Osteoblast (primary cell): Measurements from ENCODE around the gene CAMK2B. TPM values are rescaled to one million over a fixed set of nuclear protein-coding genes. Genes with fewer than 3 reads are reported as not detected.
A peak's percentile ranks its signal among the peaks of the same experiment; 100 is the strongest.

Experiments used
- DNase-seq: peaks from one replicate; pipeline ENCODE4 v3.0.0; 2011; ENCODE audit warnings: low spot score, mixed read lengths; ENCODE audit not compliant: insufficient read length; ENCODE audit errors: missing footprints
- H2AFZ ChIP-seq: 2 replicates; pipeline ENCODE4 v1.6.0; 2011; ENCODE audit warnings: mild to moderate bottlenecking, low read length
- H3K27ac ChIP-seq: 2 replicates; pipeline ENCODE4 v1.5.1; 2011; ENCODE audit warnings: mild to moderate bottlenecking, low read depth, low read length, moderate library complexity
- H3K27me3 ChIP-seq: 2 replicates; pipeline ENCODE4 v1.6.0; 2012; ENCODE audit warnings: mild to moderate bottlenecking, control low read depth, inconsistent platforms, low read length, moderate library complexity; ENCODE audit not compliant: insufficient read depth
- H3K36me3 ChIP-seq: 2 replicates; pipeline ENCODE4 v1.5.1; 2011; ENCODE audit warnings: mild to moderate bottlenecking, low read length, control low read depth, moderate library complexity; ENCODE audit not compliant: insufficient read depth
- H3K4me1 ChIP-seq: 2 replicates; pipeline ENCODE4 v1.5.1; 2011; ENCODE audit warnings: mild to moderate bottlenecking, low read length, control low read depth, moderate library complexity; ENCODE audit not compliant: insufficient read depth
- H3K4me2 ChIP-seq: 2 replicates; pipeline ENCODE4 v1.6.0; 2011; ENCODE audit warnings: mild to moderate bottlenecking, low read length; ENCODE audit not compliant: insufficient read depth
- H3K4me3 ChIP-seq: fragments of 200-600 bp; sonication (generic); 3 replicates; pipeline ENCODE4 v1.5.1; 2012; ENCODE audit warnings: mild to moderate bottlenecking, low read length, inconsistent platforms; ENCODE audit not compliant: insufficient read depth
- H3K79me2 ChIP-seq: 2 replicates; pipeline ENCODE4 v1.6.0; 2012; ENCODE audit warnings: mild to moderate bottlenecking, low read length, control low read depth, inconsistent platforms; ENCODE audit not compliant: insufficient read depth
- H3K9me3 ChIP-seq: 2 replicates; pipeline ENCODE4 v1.5.1; 2011; ENCODE audit warnings: low read depth, low read length, control low read depth
- H4K20me1 ChIP-seq: 2 replicates; pipeline ENCODE4 v1.6.0; 2012; ENCODE audit warnings: mild to moderate bottlenecking, low read length, control low read depth; ENCODE audit not compliant: insufficient read depth
- CTCF ChIP-seq: IDR thresholded peaks from 2 replicates; pipeline ENCODE4 v1.5.1; 2011; ENCODE audit warnings: mild to moderate bottlenecking, low read depth, low read length, moderate library complexity; ENCODE audit errors: extremely low read depth
- total RNA-seq: library from RNA; depleted of rRNA; stranded (reverse); fragments of >200 nt; gene quantifications from 2 replicates; pipeline ENCODE4 v1.2.3, GENCODE V29; 2012

Gene CAMK2B
- total RNA-seq, 1 donor: not detected

- DNase-seq: peak; percentile 69
- no peaks in the 10 kb centered on the region for H4K20me1 ChIP-seq
- H3K79me2 ChIP-seq: no peaks in the 10 kb centered on the region
- no peak overlapping the region for H3K27ac ChIP-seq
- no peak overlapping the region for H2AFZ ChIP-seq
- no peaks in the 10 kb centered on the region for H3K36me3 ChIP-seq
- no peak for TF ChIP-seq CTCF
- H3K4me3 ChIP-seq: no peak overlapping the region
- peaks cover 26% of the 10 kb centered on the region for H3K27me3 ChIP-seq
- H3K4me1 ChIP-seq: no peaks in the 10 kb centered on the region
- H3K4me2 ChIP-seq: no peak overlapping the region
- H3K9me3 ChIP-seq: no peaks in the 10 kb centered on the region
Measured at GRCh38 chr7:44288381-44288685, 37.1 kb downstream of the CAMK2B start.

- Histone ChIP-seq H3K4me3 (no peak overlapping the region), H3K27me3 (peaks cover 20% of the 10 kb centered on the region), H2AFZ (no peak overlapping the region), H3K4me2 (no peak overlapping the region), H3K79me2 (no peaks in the 10 kb centered on the region), H3K4me1 (no peaks in the 10 kb centered on the region), H3K9me3 (no peaks in the 10 kb centered on the region), H3K36me3 (no peaks in the 10 kb centered on the region), H3K27ac (no peak overlapping the region), H4K20me1 (no peaks in the 10 kb centered on the region)
- DNase-seq: peak; percentile 50
- no peak for TF ChIP-seq CTCF
Measured at GRCh38 chr7:44287488-44288380, 37.7 kb downstream of the CAMK2B start.

GRCh38 chr7:44286618-44287487 lies 38.5 kb downstream of the CAMK2B start:
- H3K27ac ChIP-seq: no peak overlapping the region
- no peak overlapping the region for H2AFZ ChIP-seq
- peaks cover 11% of the 10 kb centered on the region for H3K27me3 ChIP-seq
- no peak overlapping the region for H3K4me3 ChIP-seq
- H3K79me2 ChIP-seq: no peaks in the 10 kb centered on the region
- peak; percentile 81 for DNase-seq
- peaks cover 5% of the 10 kb centered on the region for H3K4me1 ChIP-seq
- TF ChIP-seq CTCF: no peak
- no peak overlapping the region for H3K4me2 ChIP-seq
- no peaks in the 10 kb centered on the region for H3K9me3 ChIP-seq
- no peaks in the 10 kb centered on the region for H3K36me3 ChIP-seq
- H4K20me1 ChIP-seq: no peaks in the 10 kb centered on the region

- Histone ChIP-seq H2AFZ (no peak overlapping the region), H3K27me3 (peaks cover 6% of the 10 kb centered on the region), H4K20me1 (no peaks in the 10 kb centered on the region), H3K4me2 (no peak overlapping the region), H3K9me3 (no peaks in the 10 kb centered on the region), H3K27ac (no peak overlapping the region), H3K79me2 (no peaks in the 10 kb centered on the region), H3K4me1 (peaks cover 12% of the 10 kb centered on the region), H3K4me3 (no peak overlapping the region), H3K36me3 (no peaks in the 10 kb centered on the region)
- no peak for TF ChIP-seq CTCF
- DNase-seq: peak; percentile 86
Measured at GRCh38 chr7:44286182-44286617, 39.2 kb downstream of the CAMK2B start.
